GM18909 (cell line): ENCODE measurements around the gene ALG14.

Experiments used
- ATAC-seq: cut with Tn5 transposase; IDR thresholded peaks from one replicate; pipeline ENCODE4 v1.9.1; 2021; ENCODE audit warnings: mild to moderate bottlenecking; ENCODE audit not compliant: unreplicated experiment, poor library complexity

Gene ALG14

GRCh38 chr1:94989398-94989797, 83.4 kb downstream of the ALG14 start:
- no peak for ATAC-seq

GRCh38 chr1:94988356-94988755, 84.4 kb downstream of the ALG14 start:
- no peak for ATAC-seq

- ATAC-seq = no peak
Observed at GRCh38 chr1:94986783-94987182, 86.0 kb downstream of the ALG14 start.

GRCh38 chr1:94983171-94983739, 89.5 kb downstream of the ALG14 start:
- ATAC-seq = no peak

GRCh38 chr1:94982398-94982797, 90.4 kb downstream of the ALG14 start:
- no peak for ATAC-seq

GRCh38 chr1:94981575-94981973, 91.2 kb downstream of the ALG14 start:
- ATAC-seq = no peak

GRCh38 chr1:94980582-94981574, 91.9 kb downstream of the ALG14 start:
- ATAC-seq = no peak

GRCh38 chr1:94979656-94980581, 92.8 kb downstream of the ALG14 start:
- ATAC-seq = no peak

- ATAC-seq = no peak
Observed at GRCh38 chr1:94979131-94979530, 93.6 kb downstream of the ALG14 start.

GRCh38 chr1:94978401-94978800, 94.3 kb downstream of the ALG14 start:
- no peak for ATAC-seq

- no peak for ATAC-seq
Observed at GRCh38 chr1:94976971-94977548, 95.7 kb downstream of the ALG14 start.

GRCh38 chr1:94974824-94975223, 97.9 kb downstream of the ALG14 start:
- ATAC-seq = no peak

- ATAC-seq = no peak
Observed at GRCh38 chr1:94974241-94974640, 98.5 kb downstream of the ALG14 start.

GRCh38 chr1:94973309-94973922, 99.3 kb downstream of the ALG14 start:
- no peak for ATAC-seq

- no peak for ATAC-seq
Observed at GRCh38 chr1:94971491-94971924, 101.2 kb downstream of the ALG14 start.

GRCh38 chr1:94970783-94971182, 102.0 kb downstream of the ALG14 start:
- no peak for ATAC-seq

- ATAC-seq = no peak
Observed at GRCh38 chr1:94969137-94969536, 103.6 kb downstream of the ALG14 start.

- ATAC-seq = no peak
Observed at GRCh38 chr1:94966033-94966432, 106.7 kb downstream of the ALG14 start.

GRCh38 chr1:94963864-94964263, 108.9 kb downstream of the ALG14 start:
- no peak for ATAC-seq
